Activated T-cell treated with anti-CD3 and anti-CD28 coated beads, Interleukin-2, amount 50 U/mL, for 1 hour (primary cell): ENCODE measurements around the gene ARPC5L.
"Not testable (repeated sequence)": the region's sequence is repeated elsewhere in the genome, so short reads cannot be mapped to it uniquely, and the experiment has no call there.

Experiments
- DNase-seq: peaks from one replicate; pipeline ENCODE4 v3.0.0-alpha.2; 2020

The ARPC5L gene

DNA sequence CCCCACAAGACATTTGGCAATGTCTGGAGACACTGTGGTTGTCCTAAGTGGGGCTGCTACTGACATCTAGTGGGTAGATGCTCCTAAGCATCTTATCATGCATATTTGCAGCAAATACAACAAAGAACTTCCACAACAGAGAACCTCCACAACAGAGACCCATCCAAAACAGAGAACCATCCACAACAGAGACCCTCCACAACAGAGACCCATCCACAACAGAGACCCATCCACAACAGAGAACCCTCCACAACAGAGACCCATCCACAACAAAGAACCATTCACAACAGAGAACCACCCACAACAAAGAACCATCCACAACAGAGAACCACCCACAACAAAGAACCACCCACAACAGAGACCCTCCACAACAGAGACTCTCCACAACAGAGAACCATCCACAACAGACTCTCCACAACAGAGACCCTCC is 32.8 kb downstream of the ARPC5L start:
- peak; percentile 45 for DNase-seq

GRCh38 chr9:124897570-124898460 is 35.9 kb downstream of the ARPC5L start:
- no peak for DNase-seq

DNA sequence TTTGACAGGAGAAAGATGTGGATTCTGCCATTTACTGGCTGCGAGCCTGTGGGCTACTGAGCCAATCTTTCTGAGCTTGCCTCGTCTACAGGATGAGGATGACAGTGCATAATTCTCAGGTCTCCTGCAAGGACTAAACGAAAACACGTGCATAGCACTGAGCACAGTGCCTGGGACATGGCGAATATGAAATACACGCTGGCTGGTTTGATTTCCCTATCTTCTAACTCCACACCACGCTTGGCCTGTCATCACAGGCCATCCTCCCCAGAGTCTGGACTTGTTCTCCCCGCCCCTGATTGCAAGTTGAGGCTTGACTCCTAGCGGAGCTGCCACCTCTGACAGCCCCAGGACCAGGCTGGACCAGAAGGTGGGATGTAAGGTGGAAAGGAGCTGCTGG is 37.9 kb downstream of the ARPC5L start:
- DNase-seq, result no peak

GRCh38 chr9:124906966-124907365 is 45.0 kb downstream of the ARPC5L start:
- no peak for DNase-seq

DNA sequence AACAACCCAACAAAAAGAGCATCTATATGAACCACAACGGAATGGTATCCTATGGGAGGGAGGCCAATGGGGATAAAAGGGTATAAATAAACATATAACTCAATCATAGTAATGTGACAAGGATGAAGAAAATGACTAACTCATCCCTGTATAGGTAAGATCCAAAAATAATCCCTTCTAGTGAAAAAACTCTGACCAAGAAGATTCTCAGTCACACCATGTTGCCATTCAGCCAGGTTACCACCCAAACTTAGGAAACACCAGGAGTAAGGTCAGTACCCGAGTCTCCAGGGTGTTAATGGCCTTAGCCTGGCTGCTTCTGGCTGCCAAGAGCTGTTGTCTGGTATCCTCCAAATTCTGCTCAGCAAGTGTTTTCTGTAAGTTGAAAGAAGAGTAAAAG is 46.2 kb downstream of the ARPC5L start:
- DNase-seq, result no peak

DNA sequence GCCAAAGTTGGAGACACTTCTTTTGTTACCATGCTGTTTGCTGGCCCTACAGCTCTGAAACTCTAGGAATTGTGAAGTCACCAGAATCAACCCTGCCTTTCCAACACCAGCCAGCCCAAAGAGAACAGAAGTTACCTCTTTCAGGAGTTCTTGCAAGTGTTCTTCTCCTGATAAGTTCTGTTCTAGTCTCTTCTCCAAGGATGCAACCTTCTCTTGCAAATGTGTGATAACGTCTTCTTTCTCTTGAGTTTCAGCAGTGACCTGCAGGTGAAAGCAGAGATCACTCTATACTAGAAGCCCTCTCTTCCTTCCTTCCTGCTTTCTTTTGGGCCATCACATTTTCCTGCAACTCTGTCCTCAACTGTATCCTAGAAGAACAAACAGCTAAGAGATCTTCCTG is 49.8 kb downstream of the ARPC5L start:
- DNase-seq, result no peak

DNA sequence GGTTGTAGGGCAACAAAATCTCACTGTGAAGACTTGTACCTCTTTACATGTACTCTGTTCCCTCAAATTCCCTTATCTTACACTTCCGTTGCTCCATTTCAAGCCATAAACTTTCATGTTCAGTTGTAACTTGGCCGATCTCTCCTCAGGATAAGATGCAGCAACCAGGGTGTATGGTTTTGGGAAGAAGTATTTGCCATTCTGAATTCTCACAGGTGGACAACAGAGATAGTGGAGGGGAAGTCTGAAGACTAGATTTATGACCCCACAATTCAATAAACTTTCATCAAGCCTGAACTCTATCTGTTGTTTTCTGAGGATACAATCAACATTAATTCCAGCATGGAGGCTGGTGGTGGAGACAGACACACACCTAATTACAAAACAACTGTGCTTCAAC is 51.4 kb downstream of the ARPC5L start:
- DNase-seq, result no peak

GRCh38 chr9:124914753-124915405 is 52.9 kb downstream of the ARPC5L start:
- DNase-seq, result no peak

- not testable (repeated sequence) for DNase-seq
These were observed 58.5 kb downstream of the ARPC5L start for GRCh38 chr9:124920394-124920793.
